ENCODE data around the gene SUPT4H1. TPM values are rescaled to one million over a fixed set of nuclear protein-coding genes. Genes with fewer than 3 reads are reported as not detected.

SUPT4H1 gene
- total RNA-seq, 1 donor from 2014 or later, result 150 TPM

GRCh38 chr17:58325289-58325726 lies 26.7 kb downstream of the SUPT4H1 start:
- Mint-ChIP-seq H3K36me3 (ENCODE audit: low read depth, unreplicated experiment) (no peaks in the 10 kb centered on the region), H3K4me3 (ENCODE audit: unreplicated experiment) (peak overlapping the region; percentile 69), H3K27ac (ENCODE audit: unreplicated experiment) (no peak overlapping the region), H3K27me3 (ENCODE audit: unreplicated experiment) (peaks cover 27% of the 10 kb centered on the region), H3K9me3 (ENCODE audit: unreplicated experiment) (no peaks in the 10 kb centered on the region), H3K4me1 (ENCODE audit: unreplicated experiment) (peaks cover 12% of the 10 kb centered on the region)
- no peak for DNase-seq (ENCODE audit: low spot score)
- no peak for TF ChIP-seq CTCF (IDR thresholded peaks at IDR 0.05; ENCODE audit: unreplicated experiment)

GRCh38 chr17:58324409-58325288 lies 27.4 kb downstream of the SUPT4H1 start:
- peak; percentile 46 for DNase-seq (ENCODE audit: low spot score)
- H3K9me3 Mint-ChIP-seq (ENCODE audit: unreplicated experiment), result no peaks in the 10 kb centered on the region
- no peak overlapping the region for H3K27ac Mint-ChIP-seq (ENCODE audit: unreplicated experiment)
- peaks cover 12% of the 10 kb centered on the region for H3K4me1 Mint-ChIP-seq (ENCODE audit: unreplicated experiment)
- TF ChIP-seq CTCF (IDR thresholded peaks at IDR 0.05; ENCODE audit: unreplicated experiment), result no peak
- H3K27me3 Mint-ChIP-seq (ENCODE audit: unreplicated experiment), result peaks cover 30% of the 10 kb centered on the region
- H3K4me3 Mint-ChIP-seq (ENCODE audit: unreplicated experiment), result peak overlapping the region; percentile 69
- no peaks in the 10 kb centered on the region for H3K36me3 Mint-ChIP-seq (ENCODE audit: low read depth, unreplicated experiment)

GRCh38 chr17:58324056-58324408 lies 28.0 kb downstream of the SUPT4H1 start:
- DNase-seq (ENCODE audit: low spot score), result no peak
- peaks cover 30% of the 10 kb centered on the region for H3K27me3 Mint-ChIP-seq (ENCODE audit: unreplicated experiment)
- H3K4me1 Mint-ChIP-seq (ENCODE audit: unreplicated experiment), result peaks cover 9% of the 10 kb centered on the region
- H3K36me3 Mint-ChIP-seq (ENCODE audit: low read depth, unreplicated experiment), result no peaks in the 10 kb centered on the region
- H3K4me3 Mint-ChIP-seq (ENCODE audit: unreplicated experiment), result no peak overlapping the region
- no peak for TF ChIP-seq CTCF (IDR thresholded peaks at IDR 0.05; ENCODE audit: unreplicated experiment)
- no peak overlapping the region for H3K27ac Mint-ChIP-seq (ENCODE audit: unreplicated experiment)
- H3K9me3 Mint-ChIP-seq (ENCODE audit: unreplicated experiment), result no peaks in the 10 kb centered on the region

- no peak for TF ChIP-seq CTCF (IDR thresholded peaks at IDR 0.05; ENCODE audit: unreplicated experiment)
- no peaks in the 10 kb centered on the region for H3K36me3 Mint-ChIP-seq (ENCODE audit: low read depth, unreplicated experiment)
- H3K4me3 Mint-ChIP-seq (ENCODE audit: unreplicated experiment), result no peak overlapping the region
- no peaks in the 10 kb centered on the region for H3K9me3 Mint-ChIP-seq (ENCODE audit: unreplicated experiment)
- H3K27ac Mint-ChIP-seq (ENCODE audit: unreplicated experiment), result no peak overlapping the region
- DNase-seq (ENCODE audit: low spot score), result no peak
- peaks cover 6% of the 10 kb centered on the region for H3K4me1 Mint-ChIP-seq (ENCODE audit: unreplicated experiment)
- peaks cover 31% of the 10 kb centered on the region for H3K27me3 Mint-ChIP-seq (ENCODE audit: unreplicated experiment)
Measured at GRCh38 chr17:58323366-58324055, 28.5 kb downstream of the SUPT4H1 start.
